ENCODE data around the gene ARHGEF1.

The ARHGEF1 gene

GRCh38 chr19:41903193-41903953 is 20.4 kb downstream of the ARHGEF1 start:
- in situ Hi-C loops (cut with MboI; ENCODE audit: low sequenced_read_pairs, unreplicated experiment) = no loop called here
- no peak for DNase-seq (ENCODE audit: low spot score)
- TF ChIP-seq CTCF (IDR thresholded peaks at IDR 0.05; ENCODE audit: borderline replicate concordance, control extremely low read depth, extremely low read depth, insufficient read depth, missing control alignments) = no peak

GRCh38 chr19:41904118-41904870 is 21.3 kb downstream of the ARHGEF1 start:
- in situ Hi-C loops (cut with MboI; ENCODE audit: low sequenced_read_pairs, unreplicated experiment) = no loop called here
- TF ChIP-seq CTCF (IDR thresholded peaks at IDR 0.05; ENCODE audit: borderline replicate concordance, control extremely low read depth, extremely low read depth, insufficient read depth, missing control alignments) = no peak
- DNase-seq (ENCODE audit: low spot score) = no peak

GRCh38 chr19:41905273-41906002 is 22.5 kb downstream of the ARHGEF1 start:
- in situ Hi-C loops (cut with MboI; ENCODE audit: low sequenced_read_pairs, unreplicated experiment) = no loop called here
- DNase-seq (ENCODE audit: low spot score) = no peak
- no peak for TF ChIP-seq CTCF (IDR thresholded peaks at IDR 0.05; ENCODE audit: borderline replicate concordance, control extremely low read depth, extremely low read depth, insufficient read depth, missing control alignments)

- no peak for DNase-seq (ENCODE audit: low spot score)
- TF ChIP-seq CTCF (IDR thresholded peaks at IDR 0.05; ENCODE audit: borderline replicate concordance, control extremely low read depth, extremely low read depth, insufficient read depth, missing control alignments) = no peak
- in situ Hi-C loops (cut with MboI; ENCODE audit: low sequenced_read_pairs, unreplicated experiment) = no loop called here
These were observed 23.3 kb downstream of the ARHGEF1 start for GRCh38 chr19:41906271-41906670.

- in situ Hi-C loops (cut with MboI; ENCODE audit: low sequenced_read_pairs, unreplicated experiment) = no loop called here
- no peak for TF ChIP-seq CTCF (IDR thresholded peaks at IDR 0.05; ENCODE audit: borderline replicate concordance, control extremely low read depth, extremely low read depth, insufficient read depth, missing control alignments)
- DNase-seq (ENCODE audit: low spot score) = no peak
These were observed 24.1 kb downstream of the ARHGEF1 start for GRCh38 chr19:41906916-41907680.

Measured in GM13976 (cell line).